Astrocyte of the cerebellum (primary cell): Measurements from ENCODE around the gene KATNB1.
"Not testable (repeated sequence)": the region's sequence is repeated elsewhere in the genome, so short reads cannot be mapped to it uniquely, and the experiment has no call there.

Experiments
- DNase-seq: peaks from one replicate; pipeline ENCODE4 v3.0.0-alpha.2; 2011; ENCODE audit warnings: low read depth
- H3K4me3 ChIP-seq: 2 replicates; pipeline ENCODE4 v1.5.1; 2011; ENCODE audit warnings: mild to moderate bottlenecking, low read depth, low read length, moderate library complexity
- CTCF ChIP-seq: IDR thresholded peaks from 2 replicates; pipeline ENCODE4 v1.5.1; 2012; ENCODE audit warnings: low read length, low read depth, moderate library complexity, mild to moderate bottlenecking; ENCODE audit errors: missing control alignments
- in situ Hi-C: cut with HindIII; loops from 2 replicates; pipeline ENCODE4 v1.10.0; 2017; ENCODE audit warnings: low sequenced_read_pairs

Gene KATNB1

GRCh38 chr16:57708168-57708567 is 27.4 kb upstream of the KATNB1 start:
- no peak for DNase-seq
- in situ Hi-C loops: no loop called here
- no peak overlapping the region for H3K4me3 ChIP-seq
- TF ChIP-seq CTCF: no peak

GRCh38 chr16:57709663-57710062 is 25.9 kb upstream of the KATNB1 start:
- in situ Hi-C loops: no loop called here
- no peak for TF ChIP-seq CTCF
- no peak overlapping the region for H3K4me3 ChIP-seq
- no peak for DNase-seq

- no peak for TF ChIP-seq CTCF
- in situ Hi-C loops: no loop called here
These were observed 24.2 kb upstream of the KATNB1 start for GRCh38 chr16:57711346-57711745.

GRCh38 chr16:57711993-57712392 is 23.6 kb upstream of the KATNB1 start:
- TF ChIP-seq CTCF: no peak
- H3K4me3 ChIP-seq: no peak overlapping the region
- in situ Hi-C loops: no loop called here
- DNase-seq: no peak

More at GRCh38 chr16:57711346-57711745, 24.2 kb upstream of the KATNB1 start:
- H3K4me3 ChIP-seq: no peak overlapping the region
- DNase-seq: no peak

GRCh38 chr16:57712569-57712968 is 23.0 kb upstream of the KATNB1 start:
- DNase-seq, in situ Hi-C loops, H3K4me3 ChIP-seq: not testable (repeated sequence)

GRCh38 chr16:57713596-57713995 is 22.0 kb upstream of the KATNB1 start:
- in situ Hi-C loops: no loop called here
- DNase-seq: no peak
- TF ChIP-seq CTCF: no peak
- H3K4me3 ChIP-seq: no peak overlapping the region

GRCh38 chr16:57714047-57714446 is 21.5 kb upstream of the KATNB1 start:
- in situ Hi-C loops: no loop called here
- DNase-seq: no peak
- H3K4me3 ChIP-seq: no peak overlapping the region
- TF ChIP-seq CTCF: no peak
